Mucosa of descending colon (tissue), 3 donors: ENCODE measurements around the gene SPPL2C. TPM values are rescaled to one million over a fixed set of nuclear protein-coding genes. Genes with fewer than 3 reads are reported as not detected.
"Not testable (repeated sequence)": the region's sequence is repeated elsewhere in the genome, so short reads cannot be mapped to it uniquely, and the experiment has no call there.

Experiments used
- ATAC-seq: fragments of 200-7000 bp; cut with Tn5 transposase; one replicate; pipeline ENCODE4 v1.9.1; 2020; ENCODE audit warnings: mild to moderate bottlenecking, moderate library complexity
- DNase-seq, 3 donors: peaks; one replicate each; pipeline ENCODE4 v3.0.0-alpha.2; 2020
- H3K36me3 ChIP-seq: fragments of 200-600 bp; one replicate; pipeline ENCODE4 v1.8.0; 2021; ENCODE audit warnings: low read depth, mild to moderate bottlenecking
- H3K4me1 ChIP-seq: fragments of 200-600 bp; one replicate; pipeline ENCODE4 v1.8.0; 2021; ENCODE audit warnings: low read depth, mild to moderate bottlenecking
- H3K4me3 ChIP-seq: fragments of 200-600 bp; one replicate; pipeline ENCODE4 v1.8.0; 2021; ENCODE audit warnings: mild to moderate bottlenecking
- H3K9me3 ChIP-seq: fragments of 200-600 bp; one replicate; pipeline ENCODE4 v1.8.0; 2021; ENCODE audit warnings: mild to moderate bottlenecking
- CTCF ChIP-seq: fragments of 200-600 bp; IDR thresholded peaks from one replicate; pipeline ENCODE4 v1.8.0; 2022; ENCODE audit warnings: antibody characterized with exemption, mild to moderate bottlenecking
- intact Hi-C, 2 donors: fragments of 100-400 bp; cut with DNase I in 1 of 2; cut with micrococcal nuclease in 1 of 2; formaldehyde crosslinking; loops; one replicate each; pipeline versions ENCODE4 v1.11.0 to v1.11.1; 2022; cut with DNase I, micrococcal nuclease
- total RNA-seq, 3 donors: library from RNA; stranded (reverse); fragmentation: NEBNext Ultra II Directional in 2 of 3; extraction: Animal tissue kit (Norgen Biotek cat#: 25700) in 2 of 3; gene quantifications; one replicate each; pipeline versions ENCODE4 v1.2.1 to v1.2.4, GENCODE V29; 2021 to 2023
- donor health status: DM: no; HTN: no; CAD: no; lungs with moderate emphysema.
- donor health status: DM: no; HTN: no; CAD: no.
- donor health status: DM: no; HTN: yes; CAD: no.

Gene SPPL2C
- total RNA-seq, 3 donors from 2014 or later = not detected

- no peak for TF ChIP-seq CTCF
- H3K4me3 ChIP-seq = no peak overlapping the region
- no peaks in the 10 kb centered on the region for H3K36me3 ChIP-seq
- DNase-seq = no peak
- H3K4me1 ChIP-seq = no peaks in the 10 kb centered on the region
- intact Hi-C loops = no loop called here
- no peak for ATAC-seq
- H3K9me3 ChIP-seq = no peaks in the 10 kb centered on the region
Measured at GRCh38 chr17:45855691-45856336, 11.1 kb downstream of the SPPL2C start.

DNA sequence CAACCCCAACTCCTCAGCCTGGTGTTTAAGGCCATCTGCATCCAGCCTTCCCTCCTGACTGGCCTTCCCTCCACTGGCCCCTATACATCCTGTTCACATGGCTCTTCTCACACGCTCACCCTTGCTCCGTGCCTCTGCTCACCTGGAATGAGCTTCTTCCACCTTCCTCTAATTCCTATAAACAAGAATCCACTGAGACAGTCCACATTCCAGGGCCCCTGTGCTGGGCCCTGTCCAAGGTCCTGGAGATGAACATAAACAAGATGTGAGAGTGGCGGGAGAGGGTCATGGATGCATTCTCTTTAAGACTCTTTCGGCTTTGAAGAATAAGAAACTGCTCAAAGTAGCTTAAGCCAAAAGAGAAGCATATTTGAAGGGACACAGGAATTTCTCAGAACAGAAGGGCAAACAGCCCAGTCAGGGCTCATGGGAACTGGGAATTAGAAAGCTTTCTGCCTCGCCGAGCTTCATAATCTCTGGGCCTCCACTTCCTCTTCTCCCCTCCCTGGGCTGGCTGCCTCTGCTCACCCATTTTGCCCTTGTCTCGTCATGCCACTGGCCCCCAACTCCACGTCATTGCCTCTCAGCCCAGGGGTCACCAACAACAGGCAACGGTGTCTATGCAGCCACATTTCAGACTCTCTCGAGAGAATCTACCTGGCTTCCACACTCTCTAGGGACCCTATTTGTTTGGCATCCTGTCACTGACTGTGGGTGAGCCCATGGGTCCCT lies 13.5 kb downstream of the SPPL2C start:
- intact Hi-C loops = no loop called here
- TF ChIP-seq CTCF = no peak
- ATAC-seq = no peak
- Histone ChIP-seq H3K4me3 (no peak overlapping the region), H3K36me3 (no peaks in the 10 kb centered on the region), H3K4me1 (no peaks in the 10 kb centered on the region), H3K9me3 (no peaks in the 10 kb centered on the region)
- DNase-seq = peak in 1 of 3 donors; percentile 34

GRCh38 chr17:45861165-45861564 lies 16.5 kb downstream of the SPPL2C start:
- ATAC-seq (no peak), DNase-seq (no peak)
- intact Hi-C loops = no loop called here
- Histone ChIP-seq H3K9me3 (no peaks in the 10 kb centered on the region), H3K4me1 (no peaks in the 10 kb centered on the region), H3K4me3 (no peak overlapping the region), H3K36me3 (no peaks in the 10 kb centered on the region)
- no peak for TF ChIP-seq CTCF

DNA sequence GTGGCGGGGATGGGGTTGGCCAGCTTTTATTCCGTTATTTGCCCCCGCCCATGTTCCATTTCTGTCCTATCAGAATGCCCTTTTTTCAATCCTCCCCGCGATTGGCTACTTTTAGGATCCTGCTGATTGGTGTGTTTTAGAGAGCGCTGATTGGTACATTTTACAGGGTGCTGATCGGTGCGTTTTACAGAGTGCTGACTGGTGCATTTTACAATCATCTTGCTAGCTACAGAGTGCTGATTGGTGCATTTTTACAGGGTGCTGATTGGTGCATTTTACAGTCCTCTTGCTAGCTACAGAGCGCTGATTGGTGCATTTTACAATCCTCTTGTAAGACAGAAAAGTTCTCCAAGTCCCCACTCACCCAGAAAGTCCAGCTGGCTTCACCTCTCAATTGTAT lies 17.4 kb downstream of the SPPL2C start:
- H3K36me3 ChIP-seq, H3K4me1 ChIP-seq, H3K9me3 ChIP-seq, DNase-seq, ATAC-seq, intact Hi-C loops, H3K4me3 ChIP-seq: not testable (repeated sequence)

GRCh38 chr17:45863857-45864654 lies 19.4 kb downstream of the SPPL2C start:
- no peak for TF ChIP-seq CTCF
- Histone ChIP-seq H3K4me1 (no peaks in the 10 kb centered on the region), H3K9me3 (no peaks in the 10 kb centered on the region), H3K36me3 (no peaks in the 10 kb centered on the region), H3K4me3 (no peak overlapping the region)
- intact Hi-C loops = no loop called here
- DNase-seq (no peak), ATAC-seq (no peak)

GRCh38 chr17:45867171-45867570 lies 22.5 kb downstream of the SPPL2C start:
- no peak overlapping the region for H3K4me3 ChIP-seq
- DNase-seq (no peak), ATAC-seq (no peak)
- no peak for TF ChIP-seq CTCF
- intact Hi-C loops = no loop called here
- H3K36me3 ChIP-seq = no peaks in the 10 kb centered on the region
- H3K9me3 ChIP-seq = no peaks in the 10 kb centered on the region
- H3K4me1 ChIP-seq = no peaks in the 10 kb centered on the region
